K562 (cell line): ENCODE data around the gene SOCS6. TPM values are rescaled to one million over a fixed set of nuclear protein-coding genes. Genes with fewer than 3 reads are reported as not detected.
A peak's percentile ranks its signal among the peaks of the same experiment; 100 is the strongest.

Experiments used
- ATF2 ChIP-seq: sonication (generic); formaldehyde crosslinking; IDR thresholded peaks from 2 replicates; pipeline ENCODE4 v1.8.1; 2022; ENCODE audit warnings: missing genetic modification reagents
- E2F6 ChIP-seq, 2 experiments: IDR thresholded peaks; 2 replicates each; pipeline ENCODE4 v1.6.1; 2011; ENCODE audit warnings: borderline replicate concordance in 1 of 2, control low read depth in 1 of 2, low read depth in 1 of 2, low read length in 1 of 2, mild to moderate bottlenecking in 1 of 2, mixed read lengths in 1 of 2, moderate library complexity in 1 of 2; ENCODE audit not compliant: insufficient read depth in 1 of 2, insufficient read length in 1 of 2, poor library complexity in 1 of 2, severe bottlenecking in 1 of 2; ENCODE audit errors: extremely low read depth in 1 of 2
- RBBP5 ChIP-seq: fragments of 200-600 bp; sonication (generic); IDR thresholded peaks from 2 replicates; pipeline ENCODE4 v1.6.1; 2012; ENCODE audit warnings: borderline replicate concordance, mild to moderate bottlenecking, low read length, control low read depth, inconsistent platforms; ENCODE audit not compliant: insufficient read depth, poor library complexity, severe bottlenecking
- ZBTB7A ChIP-seq: IDR thresholded peaks from 2 replicates; pipeline ENCODE4 v1.6.1; 2011; ENCODE audit warnings: low read depth, mild to moderate bottlenecking, low read length, moderate library complexity, borderline replicate concordance; ENCODE audit not compliant: control insufficient read depth
- ZNF165 ChIP-seq: fragments of 250-450 bp; sonication (Bioruptor Pico); IDR thresholded peaks from 2 replicates; pipeline ENCODE4 v1.4.0; 2020; ENCODE audit warnings: borderline replicate concordance
- polyA plus RNA-seq, 8 experiments: library from polyadenylated mRNA; depleted of rRNA in 4 of 8; stranded (reverse) in 5 of 8; unstranded in 3 of 8; fragments of >200 nt; fragmentation: Nextera tagmentation in 2 of 8; fragmentation: Illumina TruSeq in 1 of 8; extraction: Ambion mirVana in 2 of 8; extraction: Trizol in 1 of 8; gene quantifications; 2 replicates each; pipeline versions ENCODE4 v1.2.1 to v1.2.3, GENCODE V29; 2011 to 2014; ENCODE audit warnings: inconsistent platforms in 1 of 8, missing spikeins in 1 of 8
- total RNA-seq, 7 experiments: library from RNA; depleted of rRNA in 6 of 7; stranded (reverse); fragments of >200 nt in 6 of 7; fragmentation: Illumina TruSeq in 2 of 7; extraction: Trizol in 2 of 7; gene quantifications; 2 replicates each; pipeline versions ENCODE4 v1.2.1 to v1.2.3, GENCODE V29; 2011 to 2021; ENCODE audit warnings: low replicate concordance in 1 of 7

The SOCS6 gene
- total and polyA plus RNA-seq, 9 of the 15 experiments (the other 6 are each of a cell fraction or from before 2014, with no cell fraction given): 2.5 to 7.1 (median 5.6) TPM

- peak in 1 of 2 experiments; percentile 35 for TF ChIP-seq E2F6 (IDR thresholded peaks at IDR 0.05; ENCODE audit: borderline replicate concordance in 1 of 2, extremely low read depth in 1 of 2, insufficient read depth in 1 of 2, insufficient read length in 1 of 2, low read depth in 1 of 2, low read length in 1 of 2, poor library complexity in 1 of 2, severe bottlenecking in 1 of 2)
- TF ChIP-seq RBBP5: peak; percentile 74
- peak; percentile 66; the same call in 1 of the 2 replicates for TF ChIP-seq ZBTB7A
- peak; percentile 67; the same call in 1 of the 2 replicates for TF ChIP-seq ZNF165 (CRISPR knock-in tag)
- TF ChIP-seq ATF2: no peak
- TF ChIP-seq, all 486 proteins: peak for 11
Measured at GRCh38 chr18:70289351-70290312, 787 bp downstream of the SOCS6 start (continued).
